ENCODE measurements around the gene CPN1. TPM values are rescaled to one million over a fixed set of nuclear protein-coding genes. Genes with fewer than 3 reads are reported as not detected.

CPN1 gene
- total RNA-seq, 1 experiment from 2014 or later: 0.12 TPM

- Histone ChIP-seq H3K27ac (ENCODE audit: low read depth, low read length) (peak overlapping the region; percentile 98), H4K20me1 (ENCODE audit: insufficient read depth) (no peaks in the 10 kb centered on the region), H3K4me1 (ENCODE audit: control insufficient read depth in 1 of 2, insufficient read depth in 2 of 2, low read length in 2 of 2) (peaks cover 53 to 72% of the 10 kb centered on the region in 2 experiments), H3K36me3 (ENCODE audit: control insufficient read depth in 1 of 2, insufficient read depth in 2 of 2, low read length in 2 of 2) (no peaks in the 10 kb centered on the region), H2AFZ (ENCODE audit: low read depth, low read length, poor library complexity, severe bottlenecking) (no peak overlapping the region), H3K4me2 (ENCODE audit: low read length) (peak overlapping the region; percentile 95), H3K9me2 (ENCODE audit: insufficient read depth) (no peaks in the 10 kb centered on the region), H3K9ac (ENCODE audit: low read length) (peak overlapping the region; percentile 84), H3K79me2 (ENCODE audit: insufficient read depth, low read length) (peaks cover 68% of the 10 kb centered on the region), H3K4me3 (replicated peaks in 1 of 2; ENCODE audit: low read depth in 1 of 2, low read length in 2 of 2) (peak overlapping the region; percentile 78 to 93), H3K9me3 (ENCODE audit: control insufficient read depth in 1 of 2, insufficient read depth in 1 of 2, low read depth in 1 of 2, low read length in 2 of 2) (no peaks in the 10 kb centered on the region), H3K27me3 (ENCODE audit: insufficient read depth, low read length) (no peaks in the 10 kb centered on the region)
- DNase-seq (ENCODE audit: low read depth, low spot score): no peak
- TF ChIP-seq RAD21 (IDR thresholded peaks at IDR 0.05; ENCODE audit: low read depth) (no peak), POLR2AphosphoS5 (IDR thresholded peaks at IDR 0.05; ENCODE audit: low read depth, low read length) (0 out of 2 replicates have a peak, but pooled peaks have one; percentile 39)
- intact Hi-C loops (cut with micrococcal nuclease): loop anchor here (2.0 to 5.0 kb wide), 4 partner anchors 37 to 231 kb away; no protein-coding TSS in a partner anchor
- ATAC-seq: no peak
- RAD21 ChIA-PET (ENCODE audit: low non-redundant PET in 1 of 2, low total read pairs in 2 of 2, uncharacterized antibody in 2 of 2, unreplicated experiment in 2 of 2): no interaction called here
- POLR2A ChIA-PET: interaction anchor here (0.6 to 2.2 kb wide), 5 partner anchors 14 to 162 kb away, joined by 3 to 7 read pairs (median 3); no protein-coding TSS in a partner anchor
- BruUV-seq (replicated peaks): no TSS peak
- CTCF ChIA-PET: interaction anchor here (1.5 to 6.5 kb wide), 4 partner anchors 14 to 162 kb away, joined by 4 to 26 read pairs (median 6); no protein-coding TSS in a partner anchor
These were observed 74.2 kb downstream of the CPN1 start for GRCh38 chr10:100007231-100008141.

- ChIA-PET POLR2A (interaction anchor here (0.9 to 2.2 kb wide), 12 partner anchors 10 to 147 kb away, joined by 3 to 10 read pairs (median 4); no protein-coding TSS in a partner anchor), RAD21 (ENCODE audit: low non-redundant PET in 1 of 2, low total read pairs in 2 of 2, uncharacterized antibody in 2 of 2, unreplicated experiment in 2 of 2) (interaction anchor here (0.6 to 1.7 kb wide), 6 partner anchors 39 to 161 kb away, joined by 3 to 5 read pairs (median 3); no protein-coding TSS in a partner anchor), CTCF (interaction anchor here (0.9 to 6.5 kb wide), 8 partner anchors 10 to 160 kb away, joined by 3 to 26 read pairs (median 4); no protein-coding TSS in a partner anchor)
- Histone ChIP-seq H3K4me2 (ENCODE audit: low read length) (peak overlapping the region; percentile 95), H3K27me3 (ENCODE audit: insufficient read depth, low read length) (no peaks in the 10 kb centered on the region), H3K79me2 (ENCODE audit: insufficient read depth, low read length) (peaks cover 79% of the 10 kb centered on the region), H3K9ac (ENCODE audit: low read length) (peak overlapping the region; percentile 84), H4K20me1 (ENCODE audit: insufficient read depth) (no peaks in the 10 kb centered on the region), H3K4me1 (ENCODE audit: control insufficient read depth in 1 of 2, insufficient read depth in 2 of 2, low read length in 2 of 2) (peaks cover 60 to 83% of the 10 kb centered on the region in 2 experiments), H3K9me2 (ENCODE audit: insufficient read depth) (no peaks in the 10 kb centered on the region), H3K27ac (ENCODE audit: low read depth, low read length) (peak overlapping the region; percentile 98), H3K36me3 (ENCODE audit: control insufficient read depth in 1 of 2, insufficient read depth in 2 of 2, low read length in 2 of 2) (peaks cover 0 to 6% of the 10 kb centered on the region in 2 experiments; a peak in 1 of 4 replicates), H3K9me3 (ENCODE audit: control insufficient read depth in 1 of 2, insufficient read depth in 1 of 2, low read depth in 1 of 2, low read length in 2 of 2) (no peaks in the 10 kb centered on the region), H3K4me3 (replicated peaks in 1 of 2; ENCODE audit: low read depth in 1 of 2, low read length in 2 of 2) (peak overlapping the region; percentile 78 to 93), H2AFZ (ENCODE audit: low read depth, low read length, poor library complexity, severe bottlenecking) (no peak overlapping the region)
- BruUV-seq (replicated peaks): no TSS peak
- ATAC-seq (peak; percentile 68), DNase-seq (ENCODE audit: low read depth, low spot score) (peak; percentile 96)
- intact Hi-C loops (cut with micrococcal nuclease): loop anchor here (1.0 to 5.0 kb wide), 4 partner anchors 38 to 230 kb away; no protein-coding TSS in a partner anchor
- TF ChIP-seq ATF3 (IDR thresholded peaks at IDR 0.05): no peak
- no peak for TF ChIP-seq CBX3 (IDR thresholded peaks at IDR 0.05; ENCODE audit: low read depth)
- TF ChIP-seq SRF (IDR thresholded peaks at IDR 0.05; ENCODE audit: low read depth): no peak
- TF ChIP-seq CTCF (IDR thresholded peaks at IDR 0.05 in 2 of 3, conservative IDR thresholded peaks at IDR 0.05 in 1 of 3; ENCODE audit: borderline replicate concordance in 1 of 3, insufficient read depth in 1 of 3, low read depth in 2 of 3, low read length in 2 of 3): no peak
- peak; percentile 61 for TF ChIP-seq POLR2AphosphoS5 (IDR thresholded peaks at IDR 0.05; ENCODE audit: low read depth, low read length)
- TF ChIP-seq EGR1 (IDR thresholded peaks at IDR 0.05; ENCODE audit: low read depth): no peak
- no peak for TF ChIP-seq EZH2 (IDR thresholded peaks at IDR 0.05)
- TF ChIP-seq ZNF274 (IDR thresholded peaks at IDR 0.05; ENCODE audit: low read depth, low read length): no peak
- TF ChIP-seq TCF7L2 (IDR thresholded peaks at IDR 0.05; ENCODE audit: borderline replicate concordance, extremely low read depth, insufficient read depth, insufficient read length): peak; percentile 79
- TF ChIP-seq ZBTB33 (IDR thresholded peaks at IDR 0.05; ENCODE audit: extremely low read depth, insufficient replicate concordance, low read length): peak; percentile 72
These were observed 75.3 kb downstream of the CPN1 start for GRCh38 chr10:100006243-100006886.
